GM12892 (cell line): ENCODE measurements around the gene DCAF7.

Experiments used
- DNase-seq: peaks from one replicate; pipeline ENCODE4 v3.0.0; 2011; ENCODE audit not compliant: insufficient read length
- FAIRE-seq: peaks from 2 replicates; lab custom pipeline; 2011; peaks lifted over from hg19 to GRCh38; lab: Jason Lieb, UNC
- POLR2A ChIP-seq: IDR thresholded peaks from 2 replicates; pipeline ENCODE4 v1.6.1; 2011; ENCODE audit warnings: low read depth, low read length, control low read depth
- POLR2AphosphoS5 ChIP-seq: IDR thresholded peaks from 2 replicates; pipeline ENCODE4 v1.6.1; 2011; ENCODE audit warnings: low read depth, low read length, control low read depth
- TAF1 ChIP-seq: IDR thresholded peaks from 2 replicates; pipeline ENCODE4 v1.6.1; 2011; ENCODE audit warnings: low read depth, mild to moderate bottlenecking, control low read depth, low read length, borderline replicate concordance

The DCAF7 gene

DNA sequence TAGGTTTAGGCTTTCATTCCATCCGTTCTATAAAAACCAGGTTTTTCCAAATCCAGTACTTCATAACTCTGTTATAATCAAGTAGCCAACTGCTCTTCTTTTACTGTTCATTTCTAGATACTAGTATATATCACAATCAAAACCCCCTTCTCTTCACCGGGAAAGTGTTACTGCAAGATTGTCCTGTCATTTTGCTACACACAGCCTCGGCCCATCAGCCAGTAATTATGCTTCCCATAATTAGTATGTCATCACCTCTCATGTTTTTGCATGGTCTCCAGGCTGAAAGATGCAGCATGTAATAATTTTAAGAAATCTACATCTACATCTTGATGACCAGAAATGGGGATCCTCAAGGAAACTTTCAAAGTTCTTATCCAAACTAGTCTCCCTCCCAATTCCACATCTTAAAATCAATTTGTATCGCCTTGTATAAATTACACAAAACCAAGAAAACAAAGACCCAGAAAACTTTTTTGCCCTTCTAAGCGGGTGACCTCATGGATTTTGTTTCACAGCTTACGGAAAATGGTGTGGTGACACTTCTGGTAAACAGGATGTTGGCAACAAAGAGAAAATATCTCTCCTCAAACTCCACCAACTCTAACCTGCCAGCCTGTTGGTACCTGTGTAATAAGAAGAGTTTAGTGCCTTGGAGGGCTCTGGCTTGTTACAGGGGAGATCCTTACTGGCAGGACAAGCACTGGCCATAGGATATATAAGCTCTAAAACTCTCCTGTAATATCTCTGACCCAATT is 59.7 kb downstream of the DCAF7 start:
- no peak for FAIRE-seq
- DNase-seq, result no peak
- TF ChIP-seq POLR2AphosphoS5 (no peak), POLR2A (no peak), TAF1 (no peak)

DNA sequence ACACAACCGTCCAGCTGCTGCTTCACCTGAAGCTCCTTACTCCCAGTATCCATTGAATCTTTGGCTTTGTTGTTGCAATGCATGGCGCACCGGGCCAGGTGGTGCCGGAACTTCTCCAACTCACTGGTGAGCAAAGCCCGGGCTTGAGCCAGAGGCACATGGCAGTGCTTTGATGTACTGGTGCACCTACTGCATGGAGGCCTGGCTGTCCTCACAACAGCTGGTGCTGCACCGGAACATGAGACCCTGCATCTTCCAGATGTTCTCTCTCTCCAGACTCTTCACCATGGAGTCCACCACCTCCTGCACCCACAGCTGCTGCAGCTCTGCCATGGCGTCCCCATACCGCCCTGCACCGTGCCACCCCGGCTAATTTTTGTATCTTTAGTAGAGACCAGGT is 60.6 kb downstream of the DCAF7 start:
- DNase-seq, result no peak
- TF ChIP-seq TAF1, result no peak
- no peak for TF ChIP-seq POLR2A
- no peak for TF ChIP-seq POLR2AphosphoS5
- no peak for FAIRE-seq

DNA sequence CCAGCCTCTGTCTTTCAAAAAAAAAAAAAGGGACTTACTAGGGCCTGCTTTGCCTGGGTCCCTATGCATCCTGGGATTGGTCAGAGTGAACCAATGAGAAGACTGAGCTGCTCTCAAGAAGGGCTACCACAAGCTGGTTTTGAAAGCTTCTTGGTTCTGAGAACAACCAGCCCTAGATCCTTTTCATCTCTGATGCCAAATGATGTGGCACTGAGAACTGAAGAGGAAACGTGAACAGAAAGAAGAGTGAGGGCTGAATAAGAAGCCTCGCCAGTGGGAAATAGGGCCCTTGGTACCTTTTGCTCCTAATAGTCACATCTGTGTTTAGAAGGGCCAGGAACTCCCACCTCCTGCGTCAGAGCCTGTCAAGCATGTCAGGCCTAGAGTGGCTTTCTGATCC is 61.1 kb downstream of the DCAF7 start:
- FAIRE-seq (no peak), DNase-seq (no peak)
- TF ChIP-seq POLR2A, result no peak
- TF ChIP-seq TAF1, result no peak
- no peak for TF ChIP-seq POLR2AphosphoS5

DNA sequence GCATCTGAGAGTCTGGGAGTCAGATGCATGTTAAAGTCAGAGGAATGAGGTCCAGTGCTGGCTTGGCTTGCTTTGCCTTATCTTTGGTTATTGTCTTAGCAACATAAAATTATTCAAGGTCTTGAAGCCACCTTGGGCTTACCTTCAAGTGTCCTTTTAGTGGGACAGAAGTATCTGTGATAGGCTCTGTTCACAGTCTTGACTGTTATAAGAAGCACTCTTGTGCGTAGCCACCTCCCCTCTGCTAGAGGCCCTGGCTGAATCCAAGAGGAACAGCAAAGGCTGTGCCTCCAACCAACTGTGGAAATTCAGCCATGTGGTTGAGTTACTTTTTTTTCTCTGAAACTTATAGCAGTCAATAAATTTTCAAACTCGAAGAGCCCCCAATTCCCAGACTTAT is 63.4 kb downstream of the DCAF7 start:
- TF ChIP-seq POLR2A (no peak), TAF1 (no peak), POLR2AphosphoS5 (no peak)
- DNase-seq, result no peak
- FAIRE-seq, result no peak

- FAIRE-seq, result no peak
- TF ChIP-seq POLR2A (no peak), TAF1 (no peak), POLR2AphosphoS5 (no peak)
- DNase-seq, result no peak
These were observed 71.0 kb downstream of the DCAF7 start for GRCh38 chr17:63621229-63621683.

GRCh38 chr17:63621684-63622573 is 71.7 kb downstream of the DCAF7 start, which contains the start of gene MAP3K3:
Gene MAP3K3 (plus strand): TSS chr17:63622417. CDS start chr17:63622760, 343 bp downstream.
- DNase-seq (peak; percentile 94), FAIRE-seq (peak; percentile 96)
- TF ChIP-seq TAF1, result peak; percentile 75
- peak; percentile 82 for TF ChIP-seq POLR2AphosphoS5
- peak; percentile 92 for TF ChIP-seq POLR2A

GRCh38 chr17:63622574-63623390 is 72.5 kb downstream of the DCAF7 start:
- DNase-seq, result peak; percentile 56
- peak; percentile 53 for FAIRE-seq
- TF ChIP-seq TAF1 (no peak), POLR2AphosphoS5 (no peak), POLR2A (no peak)

- TF ChIP-seq POLR2AphosphoS5 (no peak), POLR2A (no peak)
- DNase-seq, result no peak
- no peak for FAIRE-seq
These were observed 73.7 kb downstream of the DCAF7 start for GRCh38 chr17:63623786-63624530.

- FAIRE-seq (no peak), DNase-seq (no peak)
- TF ChIP-seq TAF1, result no peak
These were observed 74.2 kb downstream of the DCAF7 start for GRCh38 chr17:63624531-63624880.

DNA sequence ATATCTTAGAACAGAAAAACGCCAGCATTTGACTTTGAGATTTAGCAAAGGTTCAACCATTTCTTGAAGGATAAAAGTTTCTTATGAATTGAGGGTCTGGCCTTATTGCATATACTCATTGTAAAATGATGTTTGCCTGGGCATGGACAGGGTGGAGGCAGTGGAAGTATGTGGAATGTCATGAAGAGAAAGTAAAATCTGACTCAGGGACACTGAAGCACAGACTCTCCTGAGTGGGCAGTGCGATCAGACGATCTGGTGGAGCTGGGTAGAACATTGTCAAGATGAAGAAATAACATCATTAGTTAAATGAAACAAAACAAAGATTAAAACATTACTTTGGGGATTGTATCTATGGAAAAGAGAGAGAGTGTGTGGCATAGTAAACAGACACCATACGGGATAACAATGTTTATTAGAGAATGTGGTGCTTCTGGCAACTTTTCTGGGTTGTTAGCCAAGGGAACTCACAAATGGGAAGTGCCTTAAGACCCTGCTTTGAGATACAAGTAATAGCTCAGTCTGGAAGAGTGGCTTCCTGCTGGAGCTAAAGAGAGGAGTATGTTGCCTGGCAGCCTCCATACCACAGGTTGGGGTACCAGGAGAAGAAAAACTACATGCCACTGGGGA is 76.4 kb downstream of the DCAF7 start:
- FAIRE-seq, result no peak

DNA sequence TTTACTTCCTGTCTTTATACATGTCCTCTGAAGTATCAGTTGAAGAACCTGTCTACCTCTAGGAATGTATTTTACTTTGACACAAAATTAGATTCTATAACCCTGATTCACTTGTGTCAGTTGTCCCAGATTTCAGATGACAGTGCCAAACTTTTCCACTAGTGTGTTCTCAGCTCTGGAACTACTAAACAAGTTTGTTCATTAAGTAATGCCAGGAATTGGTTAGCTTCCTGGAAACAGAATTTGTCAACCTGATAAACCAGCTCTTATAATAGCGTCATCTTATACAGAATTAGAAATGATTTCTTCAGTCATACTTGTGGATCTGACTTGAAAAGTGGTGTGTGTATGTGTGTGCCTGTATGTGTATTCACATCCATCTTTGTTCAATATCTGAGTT is 79.3 kb downstream of the DCAF7 start:
- TF ChIP-seq POLR2A (no peak), TAF1 (no peak), POLR2AphosphoS5 (no peak)
- FAIRE-seq (no peak), DNase-seq (no peak)

More for the DNA sequence above, 76.4 kb downstream of the DCAF7 start:
- TF ChIP-seq POLR2AphosphoS5 (no peak), TAF1 (no peak), POLR2A (no peak)
- DNase-seq, result no peak
